ENCODE results near the gene NACC2.

DNA sequence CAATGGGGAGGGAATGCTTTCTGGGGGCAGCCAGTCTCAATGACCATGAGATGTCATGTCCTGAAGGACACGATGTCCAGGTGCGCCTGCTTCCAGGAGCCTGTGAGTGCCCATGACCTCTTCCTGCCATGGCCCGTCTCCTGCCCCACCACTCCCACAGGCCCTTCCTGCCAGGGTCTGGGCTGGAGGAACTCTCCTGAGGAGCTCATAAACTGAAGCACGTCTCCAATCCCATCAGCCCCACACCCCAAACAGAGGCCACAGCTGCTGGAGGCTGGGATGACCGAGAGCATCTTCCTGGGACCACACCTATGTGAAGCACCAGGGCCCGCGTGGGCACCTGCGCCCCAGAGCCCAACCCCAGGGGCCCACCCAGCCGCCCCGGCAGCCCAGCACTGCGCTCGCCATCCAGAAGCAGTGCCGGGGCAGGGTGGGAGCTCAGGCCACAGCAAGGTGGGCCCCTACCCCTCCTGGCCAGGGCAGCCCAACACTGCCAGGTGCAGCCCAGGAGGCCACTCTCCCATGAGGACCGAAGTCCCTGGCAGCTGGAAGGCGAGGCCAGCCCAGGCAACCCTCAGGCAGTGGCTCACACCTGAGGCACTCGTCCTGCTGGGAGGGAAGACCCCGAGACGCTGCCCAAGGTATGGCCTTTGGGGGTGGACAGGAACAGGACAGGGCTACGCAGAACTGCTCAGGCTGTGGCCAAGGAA, 80.0 kb downstream of the NACC2 start:
- TF ChIP-seq CCNT2 (IDR thresholded peaks at IDR 0.05; ENCODE audit: borderline replicate concordance, extremely low read depth, insufficient read length, low read depth, low read length) (no peak), POLR2A (conservative IDR thresholded peaks at IDR 0.05) (no peak), ZNF354B (CRISPR knock-in tag; IDR thresholded peaks at IDR 0.05) (no peak), ZFPM2 (CRISPR knock-in tag; IDR thresholded peaks at IDR 0.05) (no peak), ZNF175 (CRISPR knock-in tag; IDR thresholded peaks at IDR 0.05; ENCODE audit: low read depth) (no peak), ESRRA (IDR thresholded peaks at IDR 0.05; ENCODE audit: borderline replicate concordance, low read depth) (no peak), RBM34 (IDR thresholded peaks at IDR 0.05; ENCODE audit: borderline replicate concordance, insufficient read depth, low read length) (no peak), TEAD1 (CRISPR knock-in tag; IDR thresholded peaks at IDR 0.05) (no peak), SRF (CRISPR knock-in tag; IDR thresholded peaks at IDR 0.05) (no peak), ZNF696 (CRISPR knock-in tag; conservative IDR thresholded peaks at IDR 0.05) (no peak)
- TF ChIP-seq, protein P1, sequence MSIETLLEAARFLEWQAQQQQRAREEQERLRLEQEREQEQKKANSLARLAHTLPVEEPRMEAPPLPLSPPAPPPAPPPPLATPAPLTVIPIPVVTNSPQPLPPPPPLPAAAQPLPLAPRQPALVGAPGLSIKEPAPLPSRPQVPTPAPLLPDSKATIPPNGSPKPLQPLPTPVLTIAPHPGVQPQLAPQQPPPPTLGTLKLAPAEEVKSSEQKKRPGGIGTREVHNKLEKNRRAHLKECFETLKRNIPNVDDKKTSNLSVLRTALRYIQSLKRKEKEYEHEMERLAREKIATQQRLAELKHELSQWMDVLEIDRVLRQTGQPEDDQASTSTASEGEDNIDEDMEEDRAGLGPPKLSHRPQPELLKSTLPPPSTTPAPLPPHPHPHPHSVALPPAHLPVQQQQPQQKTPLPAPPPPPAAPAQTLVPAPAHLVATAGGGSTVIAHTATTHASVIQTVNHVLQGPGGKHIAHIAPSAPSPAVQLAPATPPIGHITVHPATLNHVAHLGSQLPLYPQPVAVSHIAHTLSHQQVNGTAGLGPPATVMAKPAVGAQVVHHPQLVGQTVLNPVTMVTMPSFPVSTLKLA (conservative IDR thresholded peaks at IDR 0.05), result no peak

Data from K562 (cell line).